Ovary (tissue), 9 donors: ENCODE measurements around the gene SELENOH. TPM values are rescaled to one million over a fixed set of nuclear protein-coding genes. Genes with fewer than 3 reads are reported as not detected.

Experiments
- DNase-seq, 5 donors: peaks; one replicate each; pipeline ENCODE4 v3.0.0-alpha.2; 2019 to 2020
- H3K27ac ChIP-seq, 2 donors: fragments of 200-600 bp; one replicate each; pipeline versions ENCODE4 v1.5.1 to v1.8.0; 2019 to 2022
- H3K27me3 ChIP-seq: fragments of 200-600 bp; one replicate; pipeline ENCODE4 v1.8.0; 2022
- H3K36me3 ChIP-seq: fragments of 200-600 bp; sonication (generic); one replicate; pipeline ENCODE4 v1.5.1; 2019
- H3K4me1 ChIP-seq: one replicate; pipeline ENCODE4 v1.8.1; 2013; ENCODE audit warnings: mild to moderate bottlenecking, moderate library complexity; ENCODE audit not compliant: insufficient read depth
- H3K4me3 ChIP-seq: fragments of 200-600 bp; sonication (generic); one replicate; pipeline ENCODE4 v1.5.1; 2017
- H3K9me3 ChIP-seq, 2 donors: fragments of 200-600 bp in 1 of 2; sonication (generic) in 1 of 2; one replicate each; pipeline versions ENCODE4 v1.5.1 to v1.8.1; 2013 to 2019; ENCODE audit warnings: mild to moderate bottlenecking in 1 of 2, moderate library complexity in 1 of 2
- CTCF ChIP-seq, 3 donors: fragments of 450-650 bp in 2 of 3; fragments of 200-600 bp in 1 of 3; IDR thresholded peaks; one replicate each; pipeline versions ENCODE4 v1.5.1 to v1.8.0; 2016 to 2022; ENCODE audit warnings: antibody characterized with exemption in 3 of 3, mild to moderate bottlenecking in 1 of 3
- EP300 ChIP-seq: sonication (generic); formaldehyde crosslinking; IDR thresholded peaks from one replicate; pipeline ENCODE4 v1.6.1; 2017; ENCODE audit warnings: antibody characterized with exemption
- POLR2A ChIP-seq: fragments of 450-650 bp; IDR thresholded peaks from one replicate; pipeline ENCODE4 v1.6.1; 2017; ENCODE audit warnings: antibody characterized with exemption, mild to moderate bottlenecking, moderate library complexity
- WGBS, 3 donors: extraction: QIAGEN DNeasy Blood & Tissue Kit in 1 of 3; methylation state at CpG; one replicate each; pipeline versions ENCODE4 v1.1.5 to v1.1.7; 2013 to 2017; 5-methylcytosine and 5-hydroxymethylcytosine counted together
- intact Hi-C, 4 donors: fragments of 100-400 bp; cut with DNase I; formaldehyde crosslinking; loops; one replicate each; pipeline versions ENCODE4 v1.11.0 to v1.15.1; 2022 to 2023
- polyA plus RNA-seq, 2 donors: library from polyadenylated mRNA; stranded (reverse); fragments of 200-250 nt in 1 of 2; fragments of 350-450 nt in 1 of 2; fragmentation: Illumina TruSeq in 1 of 2; extraction: RNeasy Lipid Tissue Mini Kit (QIAGEN cat#74804) in 1 of 2; gene quantifications; one replicate each; pipeline ENCODE4 v1.2.3, GENCODE V29; 2013 to 2014
- total RNA-seq, 7 donors: library from RNA; depleted of rRNA in 2 of 7; stranded (reverse); fragments of >200 nt in 2 of 7; fragmentation: NEBNext Ultra II Directional in 3 of 7; extraction: Animal tissue kit (Norgen Biotek cat#: 25700) in 3 of 7; gene quantifications; one replicate each; pipeline versions ENCODE4 v1.1.0 to v1.2.4, GENCODE V29; 2016 to 2023
- donor health status: DM: no; HTN: no; CAD: no; lungs with moderate emphysema.
- donor health status: DM: no; HTN: no; CAD: no.
- donor health status: Bipolar disorder and iron deficiency.
- donor health status: DM: yes; HTN: yes; CAD: no.
- donor health status: DM: no; HTN: no; CAD: no.
- donor health status: DM: yes; HTN: yes; CAD: no.

The SELENOH gene
- total and polyA plus RNA-seq, 9 donors, result 33.9 to 244 (median 107) TPM

DNA sequence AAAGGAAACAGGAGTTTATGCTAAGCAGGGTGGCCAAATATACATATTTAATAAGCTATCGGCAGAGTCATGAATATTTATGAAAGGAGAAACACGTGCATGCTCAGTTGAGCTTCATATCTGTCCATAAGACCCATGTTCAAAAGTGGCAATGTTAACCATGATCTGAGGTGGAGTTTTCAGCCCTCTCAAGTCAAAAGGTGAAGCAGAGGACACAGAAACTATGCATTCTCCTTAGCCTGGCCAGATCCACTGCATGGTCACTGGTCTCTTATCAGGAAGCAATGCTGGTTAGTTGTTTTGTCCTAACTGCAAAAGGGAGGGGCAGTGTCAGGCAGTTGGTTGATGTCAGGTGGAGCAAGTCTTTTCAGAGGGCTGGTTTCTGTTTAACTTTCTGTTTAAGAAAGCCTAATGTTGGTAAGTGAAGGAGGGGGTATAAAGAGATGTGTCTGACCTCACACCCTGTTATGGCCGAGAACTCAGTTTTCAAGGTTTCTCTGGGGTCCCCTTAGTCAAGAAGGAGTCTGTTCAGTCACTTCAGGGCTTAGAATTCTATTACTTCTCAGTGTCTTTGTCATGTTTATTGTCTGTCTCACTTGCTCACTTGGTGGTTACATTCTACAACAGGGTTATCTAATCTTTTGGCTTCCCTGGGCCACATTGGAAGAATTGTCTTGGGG, 5.5 kb upstream of the SELENOH start:
- DNase-seq, result no peak
- 69 to 76% (median 73%) methylated on average over 3 of the region's 3 CpGs for WGBS, 3 donors
- H3K27ac ChIP-seq, result no peak overlapping the region
- no peak overlapping the region for H3K4me3 ChIP-seq
- intact Hi-C loops, result no loop called here
- no peaks in the 10 kb centered on the region for H3K4me1 ChIP-seq
- no peaks in the 10 kb centered on the region for H3K27me3 ChIP-seq
- no peak for TF ChIP-seq POLR2A
- TF ChIP-seq CTCF (IDR thresholded peaks at IDR 0.05), result no peak
- TF ChIP-seq EP300, result no peak
- no peaks in the 10 kb centered on the region for H3K36me3 ChIP-seq
- H3K9me3 ChIP-seq, result no peaks in the 10 kb centered on the region

DNA sequence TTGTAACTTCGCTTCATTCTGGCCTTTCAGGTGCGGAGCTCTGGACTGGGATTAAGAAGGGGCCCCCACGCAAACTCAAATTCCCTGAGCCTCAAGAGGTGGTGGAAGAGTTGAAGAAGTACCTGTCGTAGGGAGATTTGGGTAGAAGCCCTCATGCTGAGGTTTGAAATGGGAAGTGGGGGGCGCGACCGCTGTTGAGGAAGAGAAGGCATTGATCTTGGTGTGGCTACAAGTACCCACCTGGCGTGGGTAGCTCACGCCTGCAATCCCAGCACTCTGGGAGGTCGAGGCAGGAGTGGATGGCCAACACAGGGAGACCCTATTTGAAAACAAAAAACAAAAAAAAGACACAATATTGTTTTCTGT, 779 bp downstream of the SELENOH start:
- Histone ChIP-seq H3K27me3 (no peaks in the 10 kb centered on the region), H3K4me1 (no peaks in the 10 kb centered on the region), H3K27ac (peak overlapping the region; percentile 23 to 83), H3K9me3 (no peaks in the 10 kb centered on the region), H3K4me3 (peak overlapping the region; percentile 81), H3K36me3 (no peaks in the 10 kb centered on the region)
- DNase-seq, result no peak
- intact Hi-C loops, result loop anchor here in 1 of 4 donors (10.0 kb wide), 1 partner anchor 53 kb away; no protein-coding TSS in a partner anchor
- WGBS, 3 donors, result 3 to 6% (median 4%) methylated on average over 10 of the region's 10 CpGs
- TF ChIP-seq CTCF (IDR thresholded peaks at IDR 0.05) (no peak), EP300 (no peak), POLR2A (no peak)

DNA sequence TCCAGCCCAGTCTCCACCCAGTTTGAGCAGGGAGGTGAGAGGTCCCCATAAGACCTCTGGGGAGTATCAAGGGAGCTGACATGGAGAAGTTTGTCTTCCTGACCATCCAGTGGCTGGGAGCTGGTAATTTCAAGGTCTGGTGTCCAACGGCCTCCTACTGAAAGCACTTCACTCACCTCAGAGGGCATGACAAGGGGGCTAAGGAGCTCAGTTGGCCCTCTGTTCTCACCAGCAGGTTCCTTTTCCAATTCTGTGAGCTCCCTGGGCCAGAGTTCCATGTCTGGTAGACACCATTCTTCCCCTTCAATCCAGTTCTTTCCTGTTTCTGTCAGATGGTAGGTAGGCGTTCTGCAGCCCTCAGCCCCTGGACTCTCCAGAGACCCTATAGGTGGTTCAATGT, 3.1 kb downstream of the SELENOH start:
- Histone ChIP-seq H3K27me3 (no peaks in the 10 kb centered on the region), H3K36me3 (no peaks in the 10 kb centered on the region), H3K4me3 (no peak overlapping the region), H3K4me1 (no peaks in the 10 kb centered on the region), H3K27ac (no peak overlapping the region), H3K9me3 (no peaks in the 10 kb centered on the region)
- DNase-seq, result no peak
- WGBS, 3 donors, result 67 to 86% (median 78%) methylated on average over 2 of the region's 2 CpGs
- TF ChIP-seq CTCF (IDR thresholded peaks at IDR 0.05) (no peak), POLR2A (no peak), EP300 (no peak)
- intact Hi-C loops, result loop anchor here in 1 of 4 donors (10.0 kb wide), 1 partner anchor 50 kb away; no protein-coding TSS in a partner anchor

- no peak for DNase-seq
- Histone ChIP-seq H3K4me1 (no peaks in the 10 kb centered on the region), H3K9me3 (no peaks in the 10 kb centered on the region), H3K36me3 (no peaks in the 10 kb centered on the region), H3K27me3 (no peaks in the 10 kb centered on the region), H3K27ac (no peak overlapping the region), H3K4me3 (no peak overlapping the region)
- TF ChIP-seq POLR2A (no peak), EP300 (no peak), CTCF (IDR thresholded peaks at IDR 0.05) (no peak)
- 72 to 88% (median 77%) methylated on average over 5 of the region's 5 CpGs for WGBS, 3 donors
- intact Hi-C loops, result loop anchor here in 1 of 4 donors (10.0 kb wide), 1 partner anchor 50 kb away; no protein-coding TSS in a partner anchor
Measured at GRCh38 chr11:57745206-57745605, 3.9 kb downstream of the SELENOH start.
